Gastrocnemius medialis (tissue), 4 donors: ENCODE results near the gene OCA2. TPM values are rescaled to one million over a fixed set of nuclear protein-coding genes. Genes with fewer than 3 reads are reported as not detected.

Source experiments
- ATAC-seq, 2 donors: fragments of 150-250 bp; one replicate each; pipeline ENCODE4 v1.9.1; 2016
- DNase-seq, 2 donors: peaks; one replicate each; pipeline ENCODE4 v3.0.0-alpha.2; 2019
- H3K27ac ChIP-seq, 4 donors: fragments of 200-600 bp; sonication (generic); 1 replicate in 1 of 4; 2 replicates in 3 of 4; pipeline ENCODE4 v1.5.1; 2016 to 2018; ENCODE audit warnings: mild to moderate bottlenecking in 2 of 4, moderate library complexity in 1 of 4
- H3K27me3 ChIP-seq, 3 donors: fragments of 200-600 bp; sonication (generic) in 2 of 3; 1 replicate in 1 of 3; 2 replicates in 2 of 3; pipeline versions ENCODE4 v1.5.1 to v1.6.0; 2016 to 2019; ENCODE audit warnings: mild to moderate bottlenecking in 1 of 3, moderate library complexity in 1 of 3
- H3K36me3 ChIP-seq, 2 donors: fragments of 200-600 bp; sonication (generic) in 1 of 2; one replicate each; pipeline ENCODE4 v1.5.1; 2017 to 2018
- H3K4me1 ChIP-seq, 2 donors: fragments of 200-600 bp; sonication (generic) in 1 of 2; one replicate each; pipeline ENCODE4 v1.5.1; 2016 to 2017; ENCODE audit warnings: mild to moderate bottlenecking in 2 of 2
- H3K4me3 ChIP-seq, 4 donors: fragments of 200-600 bp; sonication (generic) in 3 of 4; 1 replicate in 1 of 4; 2 replicates in 3 of 4; pipeline ENCODE4 v1.5.1; 2016 to 2019; ENCODE audit warnings: mild to moderate bottlenecking in 2 of 4
- H3K9me3 ChIP-seq, 3 donors: fragments of 200-600 bp; sonication (generic) in 2 of 3; 1 replicate in 1 of 3; 2 replicates in 2 of 3; pipeline ENCODE4 v1.5.1; 2016 to 2019
- CTCF ChIP-seq, 5 experiments: fragments of 450-650 bp in 3 of 5; fragments of 200-600 bp in 2 of 5; sonication (generic) in 2 of 5; IDR thresholded peaks in 4 of 5; conservative IDR thresholded peaks in 1 of 5; 1 replicate in 4 of 5; 2 replicates in 1 of 5; pipeline ENCODE4 v1.5.1; 2016 to 2019; ENCODE audit warnings: antibody characterized with exemption in 5 of 5, mild to moderate bottlenecking in 3 of 5, moderate library complexity in 3 of 5
- POLR2A ChIP-seq, 2 donors: fragments of 450-650 bp; IDR thresholded peaks; one replicate each; pipeline ENCODE4 v1.6.1; 2017; ENCODE audit warnings: antibody characterized with exemption in 2 of 2, mild to moderate bottlenecking in 2 of 2, moderate library complexity in 2 of 2
- in situ Hi-C, 4 donors: fragments of 200-750 bp; cut with MboI; loops; one replicate each; pipeline versions ENCODE4 v1.15.0 to v1.8.0; 2017; ENCODE audit warnings: low sequenced_read_pairs in 4 of 4
- intact Hi-C: fragments of 100-400 bp; cut with DNase I; formaldehyde crosslinking; loops from one replicate; pipeline ENCODE4 v1.15.1; 2023; ENCODE audit warnings: low total_unique reads
- total RNA-seq, 4 donors: library from RNA; depleted of rRNA; stranded (reverse); fragments of >200 nt; gene quantifications; one replicate each; pipeline versions ENCODE4 v1.1.0 to v1.2.3, GENCODE V29; 2016

Gene OCA2
- total RNA-seq, 4 donors from 2014 or later = 0.16 to 0.63 (median 0.41) TPM; not detected in 1

GRCh38 chr15:27813139-27813538, 286.0 kb downstream of the OCA2 start:
- intact Hi-C loops = no loop called here
- no peaks in the 10 kb centered on the region for H3K36me3 ChIP-seq
- no peaks in the 10 kb centered on the region for H3K27me3 ChIP-seq
- H3K27ac ChIP-seq = no peak overlapping the region
- in situ Hi-C loops = no loop called here
- TF ChIP-seq CTCF (IDR thresholded peaks at IDR 0.05 in 4 of 5, conservative IDR thresholded peaks at IDR 0.05 in 1 of 5) = no peak
- no peak for TF ChIP-seq POLR2A (IDR thresholded peaks at IDR 0.05)
- DNase-seq (no peak), ATAC-seq (no peak)
- H3K4me3 ChIP-seq = no peak overlapping the region
- no peaks in the 10 kb centered on the region for H3K9me3 ChIP-seq
- H3K4me1 ChIP-seq = no peaks in the 10 kb centered on the region

GRCh38 chr15:27808182-27808581, 290.9 kb downstream of the OCA2 start:
- ATAC-seq (no peak), DNase-seq (no peak)
- intact Hi-C loops = no loop called here
- no peaks in the 10 kb centered on the region for H3K27me3 ChIP-seq
- no peaks in the 10 kb centered on the region for H3K4me1 ChIP-seq
- in situ Hi-C loops = no loop called here
- TF ChIP-seq CTCF (IDR thresholded peaks at IDR 0.05 in 4 of 5, conservative IDR thresholded peaks at IDR 0.05 in 1 of 5) (no peak), POLR2A (IDR thresholded peaks at IDR 0.05) (no peak)
- H3K27ac ChIP-seq = no peak overlapping the region
- H3K4me3 ChIP-seq = no peak overlapping the region
- H3K36me3 ChIP-seq = no peaks in the 10 kb centered on the region
- no peaks in the 10 kb centered on the region for H3K9me3 ChIP-seq

GRCh38 chr15:27807335-27807734, 291.8 kb downstream of the OCA2 start:
- Histone ChIP-seq H3K27ac (no peak overlapping the region), H3K36me3 (no peaks in the 10 kb centered on the region), H3K27me3 (no peaks in the 10 kb centered on the region), H3K4me3 (no peak overlapping the region), H3K9me3 (no peaks in the 10 kb centered on the region), H3K4me1 (no peaks in the 10 kb centered on the region)
- in situ Hi-C loops = no loop called here
- ATAC-seq (no peak), DNase-seq (no peak)
- TF ChIP-seq POLR2A (IDR thresholded peaks at IDR 0.05) (no peak), CTCF (IDR thresholded peaks at IDR 0.05 in 4 of 5, conservative IDR thresholded peaks at IDR 0.05 in 1 of 5) (no peak)
- intact Hi-C loops = no loop called here

GRCh38 chr15:27806396-27806795, 292.7 kb downstream of the OCA2 start:
- Histone ChIP-seq H3K4me1 (no peaks in the 10 kb centered on the region), H3K4me3 (no peak overlapping the region), H3K36me3 (no peaks in the 10 kb centered on the region), H3K9me3 (no peaks in the 10 kb centered on the region), H3K27ac (no peak overlapping the region), H3K27me3 (no peaks in the 10 kb centered on the region)
- intact Hi-C loops = no loop called here
- TF ChIP-seq POLR2A (IDR thresholded peaks at IDR 0.05) = no peak
- no peak for TF ChIP-seq CTCF (IDR thresholded peaks at IDR 0.05 in 4 of 5, conservative IDR thresholded peaks at IDR 0.05 in 1 of 5)
- in situ Hi-C loops = no loop called here
- no peak for ATAC-seq
- no peak for DNase-seq
